Astrocyte (in vitro differentiated cells and primary cell): ENCODE measurements around the gene PARVB. TPM values are rescaled to one million over a fixed set of nuclear protein-coding genes. Genes with fewer than 3 reads are reported as not detected.

ENCODE experiments used
- DNase-seq: peaks from one replicate; pipeline ENCODE4 v3.0.0-alpha.2; 2010; ENCODE audit warnings: low read depth
- FAIRE-seq: peaks from 2 replicates; lab custom pipeline; 2011; peaks lifted over from hg19 to GRCh38; lab: Jason Lieb, UNC
- H2AFZ ChIP-seq: 2 replicates; pipeline ENCODE4 v1.6.0; 2012; ENCODE audit warnings: low read depth, low read length, inconsistent platforms
- H3K27ac ChIP-seq: 2 replicates; pipeline ENCODE4 v1.5.1; 2011; ENCODE audit warnings: low read depth, low read length, inconsistent platforms
- H3K27me3 ChIP-seq: 2 replicates; pipeline ENCODE4 v1.6.0; 2011; ENCODE audit warnings: low read length, inconsistent platforms; ENCODE audit not compliant: insufficient read depth
- H3K36me3 ChIP-seq: 2 replicates; pipeline ENCODE4 v1.5.1; 2011; ENCODE audit warnings: low read length, inconsistent platforms; ENCODE audit not compliant: insufficient read depth
- H3K4me1 ChIP-seq: 2 replicates; pipeline ENCODE4 v1.5.1; 2011; ENCODE audit warnings: low read length, inconsistent platforms; ENCODE audit not compliant: insufficient read depth
- H3K4me2 ChIP-seq: 2 replicates; pipeline ENCODE4 v1.6.0; 2012; ENCODE audit warnings: low read length, inconsistent platforms
- H3K4me3 ChIP-seq: 2 replicates; pipeline ENCODE4 v1.5.1; 2011; ENCODE audit warnings: low read depth, mild to moderate bottlenecking, low read length, inconsistent platforms; ENCODE audit not compliant: insufficient read depth
- H3K79me2 ChIP-seq: 2 replicates; pipeline ENCODE4 v1.6.0; 2012; ENCODE audit warnings: mild to moderate bottlenecking, low read length, inconsistent platforms; ENCODE audit not compliant: insufficient read depth
- H3K9ac ChIP-seq: 2 replicates; pipeline ENCODE4 v1.6.0; 2012; ENCODE audit warnings: mild to moderate bottlenecking, low read length, inconsistent platforms
- H3K9me3 ChIP-seq: 2 replicates; pipeline ENCODE4 v1.5.1; 2012; ENCODE audit warnings: low read depth, mild to moderate bottlenecking, low read length, inconsistent platforms; ENCODE audit not compliant: insufficient read depth
- H4K20me1 ChIP-seq: 2 replicates; pipeline ENCODE4 v1.6.0; 2012; ENCODE audit warnings: low read length, inconsistent platforms; ENCODE audit not compliant: insufficient read depth
- H3K27ac Mint-ChIP-seq: one replicate; pipeline ENCODE4 v1.8.0; 2021; ENCODE audit warnings: mild to moderate bottlenecking, mixed read lengths; ENCODE audit not compliant: unreplicated experiment
- H3K27me3 Mint-ChIP-seq: one replicate; pipeline ENCODE4 v1.8.0; 2021; ENCODE audit warnings: low read depth, mixed read lengths; ENCODE audit not compliant: unreplicated experiment
- H3K36me3 Mint-ChIP-seq: one replicate; pipeline ENCODE4 v1.8.0; 2021; ENCODE audit warnings: low read depth, mixed read lengths; ENCODE audit not compliant: unreplicated experiment
- H3K4me1 Mint-ChIP-seq: one replicate; pipeline ENCODE4 v1.8.0; 2021; ENCODE audit warnings: low read depth, mixed read lengths; ENCODE audit not compliant: unreplicated experiment
- H3K4me3 Mint-ChIP-seq: one replicate; pipeline ENCODE4 v1.8.0; 2021; ENCODE audit warnings: mild to moderate bottlenecking, moderate library complexity, mixed read lengths; ENCODE audit not compliant: unreplicated experiment
- H3K9me3 Mint-ChIP-seq: one replicate; pipeline ENCODE4 v1.8.0; 2021; ENCODE audit warnings: mild to moderate bottlenecking, mixed read lengths; ENCODE audit not compliant: unreplicated experiment
- EZH2 ChIP-seq: IDR thresholded peaks from 2 replicates; pipeline ENCODE4 v1.6.1; 2012; ENCODE audit warnings: mild to moderate bottlenecking, low read length, inconsistent platforms; ENCODE audit not compliant: insufficient read depth
- total RNA-seq: library from RNA; stranded (reverse); gene quantifications from 2 replicates; pipeline ENCODE4 v1.2.1, GENCODE V29; 2021
- TF ChIP-seq, protein P1 (sequence below): IDR thresholded peaks from 2 replicates; pipeline ENCODE4 v1.5.1; 2011; ENCODE audit warnings: low read depth, mild to moderate bottlenecking, inconsistent platforms, low read length, moderate library complexity; ENCODE audit not compliant: insufficient read depth

PARVB gene
- total RNA-seq, 1 donor from 2014 or later: 22.0 TPM

DNA sequence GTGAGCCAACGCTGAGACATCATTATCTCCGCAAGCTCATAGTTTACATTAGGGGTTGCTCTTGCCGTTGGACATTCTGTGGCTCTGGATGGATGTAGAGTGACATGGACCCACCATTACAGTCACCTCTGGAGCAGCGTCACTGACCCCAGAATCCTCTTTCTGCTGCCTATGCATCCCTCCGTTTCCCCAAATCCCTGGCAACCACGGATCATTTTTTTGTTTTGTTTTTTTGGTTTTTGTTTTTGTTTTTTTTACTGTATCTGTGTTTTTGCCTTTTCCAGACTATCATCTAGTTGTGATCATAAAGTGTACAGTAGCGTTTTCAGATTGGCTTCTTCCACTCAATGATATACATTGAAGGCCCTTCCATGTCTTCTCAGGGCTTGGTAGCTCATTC lies 4.0 kb downstream of the PARVB start:
- H3K9me3 ChIP-seq: peaks cover 3% of the 10 kb centered on the region
- no peaks in the 10 kb centered on the region for H3K36me3 Mint-ChIP-seq
- DNase-seq (no peak), FAIRE-seq (no peak)
- H4K20me1 ChIP-seq: peaks cover 10% of the 10 kb centered on the region
- peaks cover 80% of the 10 kb centered on the region for H3K79me2 ChIP-seq
- H3K9ac ChIP-seq: no peak overlapping the region
- H3K27me3 Mint-ChIP-seq: peaks cover 1% of the 10 kb centered on the region
- H3K4me3 Mint-ChIP-seq: no peak overlapping the region
- peaks cover 12% of the 10 kb centered on the region for H3K4me1 Mint-ChIP-seq
- no peak overlapping the region for H3K4me3 ChIP-seq
- no peaks in the 10 kb centered on the region for H3K27me3 ChIP-seq
- H3K27ac ChIP-seq: no peak overlapping the region
- no peak overlapping the region for H3K4me2 ChIP-seq
- H3K9me3 Mint-ChIP-seq: peaks cover 2% of the 10 kb centered on the region
- TF ChIP-seq, protein P1, sequence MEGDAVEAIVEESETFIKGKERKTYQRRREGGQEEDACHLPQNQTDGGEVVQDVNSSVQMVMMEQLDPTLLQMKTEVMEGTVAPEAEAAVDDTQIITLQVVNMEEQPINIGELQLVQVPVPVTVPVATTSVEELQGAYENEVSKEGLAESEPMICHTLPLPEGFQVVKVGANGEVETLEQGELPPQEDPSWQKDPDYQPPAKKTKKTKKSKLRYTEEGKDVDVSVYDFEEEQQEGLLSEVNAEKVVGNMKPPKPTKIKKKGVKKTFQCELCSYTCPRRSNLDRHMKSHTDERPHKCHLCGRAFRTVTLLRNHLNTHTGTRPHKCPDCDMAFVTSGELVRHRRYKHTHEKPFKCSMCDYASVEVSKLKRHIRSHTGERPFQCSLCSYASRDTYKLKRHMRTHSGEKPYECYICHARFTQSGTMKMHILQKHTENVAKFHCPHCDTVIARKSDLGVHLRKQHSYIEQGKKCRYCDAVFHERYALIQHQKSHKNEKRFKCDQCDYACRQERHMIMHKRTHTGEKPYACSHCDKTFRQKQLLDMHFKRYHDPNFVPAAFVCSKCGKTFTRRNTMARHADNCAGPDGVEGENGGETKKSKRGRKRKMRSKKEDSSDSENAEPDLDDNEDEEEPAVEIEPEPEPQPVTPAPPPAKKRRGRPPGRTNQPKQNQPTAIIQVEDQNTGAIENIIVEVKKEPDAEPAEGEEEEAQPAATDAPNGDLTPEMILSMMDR: no peak
- no peak for TF ChIP-seq EZH2
- no peak overlapping the region for H2AFZ ChIP-seq
- H3K36me3 ChIP-seq: no peaks in the 10 kb centered on the region
- peaks cover 24% of the 10 kb centered on the region for H3K4me1 ChIP-seq
- no peak overlapping the region for H3K27ac Mint-ChIP-seq

DNA sequence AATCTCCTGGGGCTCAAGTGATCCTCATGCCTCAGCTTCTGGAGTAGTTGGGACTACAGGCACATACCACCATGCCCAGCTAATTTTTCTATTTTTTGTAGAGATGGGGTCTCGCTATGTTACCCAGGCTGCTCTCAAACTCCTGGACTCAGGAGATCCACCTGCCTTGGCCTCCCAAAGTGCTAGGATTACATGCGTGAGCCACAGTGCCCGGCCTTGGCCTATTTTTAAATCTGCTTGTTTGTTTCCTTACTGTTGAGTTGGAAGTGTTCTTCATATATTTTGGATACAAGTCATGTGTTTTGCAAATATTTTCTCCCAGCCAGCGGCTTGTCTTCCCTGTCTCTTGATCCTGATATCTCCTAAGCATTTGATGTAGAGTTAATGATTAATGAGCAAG lies 5.0 kb downstream of the PARVB start:
- H3K27ac ChIP-seq: no peak overlapping the region
- DNase-seq (no peak), FAIRE-seq (no peak)
- no peak overlapping the region for H2AFZ ChIP-seq
- peaks cover 80% of the 10 kb centered on the region for H3K79me2 ChIP-seq
- H4K20me1 ChIP-seq: peaks cover 10% of the 10 kb centered on the region
- no peak overlapping the region for H3K27ac Mint-ChIP-seq
- H3K9me3 Mint-ChIP-seq: peaks cover 2% of the 10 kb centered on the region
- H3K9ac ChIP-seq: no peak overlapping the region
- no peak overlapping the region for H3K4me3 Mint-ChIP-seq
- H3K36me3 ChIP-seq: no peaks in the 10 kb centered on the region
- peaks cover 1% of the 10 kb centered on the region for H3K27me3 Mint-ChIP-seq
- peaks cover 3% of the 10 kb centered on the region for H3K9me3 ChIP-seq
- no peaks in the 10 kb centered on the region for H3K36me3 Mint-ChIP-seq
- H3K4me1 Mint-ChIP-seq: peaks cover 14% of the 10 kb centered on the region
- no peaks in the 10 kb centered on the region for H3K27me3 ChIP-seq
- H3K4me1 ChIP-seq: peaks cover 19% of the 10 kb centered on the region
- no peak overlapping the region for H3K4me2 ChIP-seq
- no peak overlapping the region for H3K4me3 ChIP-seq
- TF ChIP-seq, protein P1: no peak
- TF ChIP-seq EZH2: no peak

DNA sequence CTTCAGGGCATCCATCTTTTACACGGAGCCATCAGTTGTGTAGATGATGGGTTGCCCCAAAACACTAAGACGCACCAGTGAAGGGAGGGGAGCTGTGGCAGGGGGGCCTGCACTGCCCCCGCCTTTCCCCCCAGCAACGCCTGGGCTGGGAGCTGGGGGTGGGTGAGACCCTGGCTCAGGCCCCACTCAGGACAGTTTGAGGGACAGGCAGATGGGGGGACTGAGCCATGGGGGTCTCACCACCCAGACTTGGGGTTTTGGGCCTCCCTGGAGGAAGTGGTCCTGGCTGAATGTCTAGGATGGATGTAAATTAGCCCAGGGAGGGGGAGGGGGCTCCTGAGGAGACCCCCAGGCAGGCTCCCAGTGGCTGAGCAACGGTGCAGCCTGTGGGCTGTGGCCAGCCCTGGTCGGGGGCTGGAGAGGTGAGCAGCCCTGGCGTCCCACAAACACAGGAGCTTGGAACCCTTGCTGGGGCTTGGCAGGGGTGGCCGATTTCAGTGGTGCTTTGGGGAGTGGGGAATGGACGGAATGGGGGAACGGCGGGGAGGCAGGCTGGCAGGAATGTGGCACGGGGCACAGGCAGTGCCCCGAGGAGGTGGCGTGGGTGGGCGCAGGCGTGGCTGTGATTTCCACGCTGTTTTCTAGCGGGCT lies 6.1 kb downstream of the PARVB start:
- no peak overlapping the region for H3K27ac Mint-ChIP-seq
- H3K9ac ChIP-seq: no peak overlapping the region
- H3K27me3 ChIP-seq: no peaks in the 10 kb centered on the region
- H3K4me1 Mint-ChIP-seq: peaks cover 14% of the 10 kb centered on the region
- no peak for FAIRE-seq
- no peak for DNase-seq
- peaks cover 10% of the 10 kb centered on the region for H4K20me1 ChIP-seq
- no peaks in the 10 kb centered on the region for H3K9me3 Mint-ChIP-seq
- no peak overlapping the region for H3K4me3 ChIP-seq
- H3K36me3 ChIP-seq: no peaks in the 10 kb centered on the region
- peaks cover 3% of the 10 kb centered on the region for H3K9me3 ChIP-seq
- no peaks in the 10 kb centered on the region for H3K36me3 Mint-ChIP-seq
- H3K4me2 ChIP-seq: no peak overlapping the region
- peaks cover 14% of the 10 kb centered on the region for H3K4me1 ChIP-seq
- H3K4me3 Mint-ChIP-seq: no peak overlapping the region
- H3K27ac ChIP-seq: no peak overlapping the region
- TF ChIP-seq, protein P1: no peak
- no peak for TF ChIP-seq EZH2
- peaks cover 79% of the 10 kb centered on the region for H3K79me2 ChIP-seq
- H2AFZ ChIP-seq: no peak overlapping the region
- peaks cover 1% of the 10 kb centered on the region for H3K27me3 Mint-ChIP-seq
